ENCODE measurements around the gene FOXP1. TPM values are rescaled to one million over a fixed set of nuclear protein-coding genes. Genes with fewer than 3 reads are reported as not detected.

The FOXP1 gene
- total and polyA plus RNA-seq, 2 of the 13 experiments (the other 11 are each of a cell fraction or from before 2014, with no cell fraction given) = 40.4 to 59.0 TPM

- Histone ChIP-seq H2AFZ (ENCODE audit: low read length) (no peak overlapping the region), H3K79me2 (ENCODE audit: insufficient read depth, low read length) (peaks cover 32% of the 10 kb centered on the region), H3K4me1 (ENCODE audit: insufficient read depth, low read length) (peaks cover 69% of the 10 kb centered on the region), H3K9me3 (ENCODE audit: low read length) (no peaks in the 10 kb centered on the region), H3K9ac (ENCODE audit: insufficient read depth, low read depth, low read length) (peak overlapping the region; percentile 67), H3K4me2 (ENCODE audit: low read depth, low read length) (peak overlapping the region; percentile 79), H3K36me3 (replicated peaks in 1 of 2; ENCODE audit: control insufficient read depth in 1 of 2, insufficient read depth in 2 of 2, low read length in 2 of 2) (0 out of 5 replicates have a peak, but pooled peaks cover 0 to 5% of the 10 kb centered on the region in 2 experiments), H3K27ac (ENCODE audit: extremely low read length, insufficient read depth, low read length) (peak overlapping the region; percentile 99), H4K20me1 (ENCODE audit: insufficient read depth, low read length) (no peaks in the 10 kb centered on the region), H3K4me3 (replicated peaks in 1 of 3; ENCODE audit: insufficient read depth in 1 of 3, low read depth in 2 of 3, low read length in 3 of 3) (peak overlapping the region in 1 of 3 experiments; percentile 17; a peak in 1 of 6 replicates), H3K27me3 (ENCODE audit: control insufficient read depth in 1 of 2, insufficient read depth in 2 of 2, low read length in 2 of 2) (no peaks in the 10 kb centered on the region)
- ATAC-seq (peak; percentile 47), FAIRE-seq (peak; percentile 79), DNase-seq (ENCODE audit: low spot score) (peak; percentile 87)
- in situ Hi-C loops (cut with HindIII; ENCODE audit: extremely low pct_ligation_motif_present, low pct_unique_long_range_greater_than_20kb) = no loop called here
- ChIA-PET CTCF (ENCODE audit: low intra/inter-chr PET ratio, low total read pairs) (no interaction called here), POLR2A (interaction anchor here (0.6 to 5.3 kb wide), 17 partner anchors 10 to 373 kb away, joined by 3 to 85 read pairs (median 5); no protein-coding TSS in a partner anchor)
- BruUV-seq (replicated peaks) = no TSS peak
- intact Hi-C loops (cut with micrococcal nuclease; ENCODE audit: unreplicated experiment) = no loop called here
- 0% methylated on average over 4 of the region's 4 CpGs for WGBS (ENCODE audit: low lambda C conversion rate)
- TF ChIP-seq MZF1 (CRISPR knock-in tag; IDR thresholded peaks at IDR 0.05; ENCODE audit: borderline replicate concordance) (no peak), ZHX1 (CRISPR knock-in tag; IDR thresholded peaks at IDR 0.05; ENCODE audit: low read depth) (peak; percentile 61; the same call in 1 of the 2 replicates), TBX2 (CRISPR knock-in tag; IDR thresholded peaks at IDR 0.05; ENCODE audit: borderline replicate concordance) (peak; percentile 58; the same call in 1 of the 2 replicates), HNF1B (CRISPR knock-in tag; IDR thresholded peaks at IDR 0.05) (peak; percentile 46; the same call in 1 of the 2 replicates), TBX3 (IDR thresholded peaks at IDR 0.05; ENCODE audit: borderline replicate concordance) (no peak), SALL1 (CRISPR knock-in tag; IDR thresholded peaks at IDR 0.05) (peak; percentile 57), MAFK (conservative IDR thresholded peaks at IDR 0.05 in 1 of 2, IDR thresholded peaks at IDR 0.05 in 1 of 2; ENCODE audit: low read length in 2 of 2) (0 out of 4 replicates have a peak, but pooled peaks of 1 of the 2 experiments have one; percentile 3), ZSCAN9 (CRISPR knock-in tag; IDR thresholded peaks at IDR 0.05; ENCODE audit: borderline replicate concordance) (0 out of 2 replicates have a peak, but pooled peaks have one; percentile 14), HOXA3 (CRISPR knock-in tag; IDR thresholded peaks at IDR 0.05) (0 out of 2 replicates have a peak, but pooled peaks have one; percentile 37), CHD4 (IDR thresholded peaks at IDR 0.05; ENCODE audit: borderline replicate concordance, low read length) (0 out of 2 replicates have a peak, but pooled peaks have one; percentile 49), ATF2 (CRISPR knock-in tag; IDR thresholded peaks at IDR 0.05) (peak; percentile 64; the same call in 1 of the 2 replicates)
- TF ChIP-seq, protein P1, sequence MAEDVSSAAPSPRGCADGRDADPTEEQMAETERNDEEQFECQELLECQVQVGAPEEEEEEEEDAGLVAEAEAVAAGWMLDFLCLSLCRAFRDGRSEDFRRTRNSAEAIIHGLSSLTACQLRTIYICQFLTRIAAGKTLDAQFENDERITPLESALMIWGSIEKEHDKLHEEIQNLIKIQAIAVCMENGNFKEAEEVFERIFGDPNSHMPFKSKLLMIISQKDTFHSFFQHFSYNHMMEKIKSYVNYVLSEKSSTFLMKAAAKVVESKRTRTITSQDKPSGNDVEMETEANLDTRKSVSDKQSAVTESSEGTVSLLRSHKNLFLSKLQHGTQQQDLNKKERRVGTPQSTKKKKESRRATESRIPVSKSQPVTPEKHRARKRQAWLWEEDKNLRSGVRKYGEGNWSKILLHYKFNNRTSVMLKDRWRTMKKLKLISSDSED (CRISPR knock-in tag; IDR thresholded peaks at IDR 0.05) = no peak
- TF ChIP-seq, protein P2, sequence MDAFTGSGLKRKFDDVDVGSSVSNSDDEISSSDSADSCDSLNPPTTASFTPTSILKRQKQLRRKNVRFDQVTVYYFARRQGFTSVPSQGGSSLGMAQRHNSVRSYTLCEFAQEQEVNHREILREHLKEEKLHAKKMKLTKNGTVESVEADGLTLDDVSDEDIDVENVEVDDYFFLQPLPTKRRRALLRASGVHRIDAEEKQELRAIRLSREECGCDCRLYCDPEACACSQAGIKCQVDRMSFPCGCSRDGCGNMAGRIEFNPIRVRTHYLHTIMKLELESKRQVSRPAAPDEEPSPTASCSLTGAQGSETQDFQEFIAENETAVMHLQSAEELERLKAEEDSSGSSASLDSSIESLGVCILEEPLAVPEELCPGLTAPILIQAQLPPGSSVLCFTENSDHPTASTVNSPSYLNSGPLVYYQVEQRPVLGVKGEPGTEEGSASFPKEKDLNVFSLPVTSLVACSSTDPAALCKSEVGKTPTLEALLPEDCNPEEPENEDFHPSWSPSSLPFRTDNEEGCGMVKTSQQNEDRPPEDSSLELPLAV (CRISPR knock-in tag; conservative IDR thresholded peaks at IDR 0.05; ENCODE audit: low read depth) = no peak
These were observed 373.1 kb downstream of the FOXP1 start for GRCh38 chr3:71210257-71211007.
